Testis (tissue), 3 donors: Measurements from ENCODE around the gene CRK. TPM values are rescaled to one million over a fixed set of nuclear protein-coding genes. Genes with fewer than 3 reads are reported as not detected.
A peak's percentile ranks its signal among the peaks of the same experiment; 100 is the strongest.

Experiments
- DNase-seq: peaks from one replicate; pipeline ENCODE4 v3.0.0-alpha.2; 2019
- H3K27ac ChIP-seq, 2 donors: fragments of 200-600 bp; sonication (generic); one replicate each; pipeline ENCODE4 v1.5.1; 2019
- H3K27me3 ChIP-seq: fragments of 200-600 bp; sonication (generic); one replicate; pipeline ENCODE4 v1.5.1; 2019
- H3K36me3 ChIP-seq: fragments of 200-600 bp; sonication (generic); one replicate; pipeline ENCODE4 v1.5.1; 2017; ENCODE audit warnings: low read depth; ENCODE audit errors: missing control alignments
- H3K4me1 ChIP-seq: fragments of 200-600 bp; sonication (generic); one replicate; pipeline ENCODE4 v1.5.1; 2019
- H3K4me3 ChIP-seq, 2 donors: fragments of 200-600 bp; sonication (generic); one replicate each; pipeline ENCODE4 v1.5.1; 2017 to 2019
- H3K9me3 ChIP-seq: fragments of 200-600 bp; sonication (generic); one replicate; pipeline ENCODE4 v1.5.1; 2017
- CTCF ChIP-seq, 3 experiments: fragments of 450-650 bp in 2 of 3; fragments of 200-600 bp in 1 of 3; sonication (generic) in 1 of 3; IDR thresholded peaks; one replicate each; pipeline ENCODE4 v1.5.1; 2016 to 2019; ENCODE audit warnings: antibody characterized with exemption in 3 of 3, mild to moderate bottlenecking in 2 of 3, moderate library complexity in 1 of 3
- POLR2A ChIP-seq: fragments of 450-650 bp; IDR thresholded peaks from one replicate; pipeline ENCODE4 v1.6.1; 2017; ENCODE audit warnings: antibody characterized with exemption, mild to moderate bottlenecking, moderate library complexity
- WGBS, 2 donors: methylation state at CpG; one replicate each; pipeline ENCODE4 v1.1.5; 2018; 5-methylcytosine and 5-hydroxymethylcytosine counted together
- intact Hi-C: fragments of 100-400 bp; cut with DNase I; formaldehyde crosslinking; loops from one replicate; pipeline ENCODE4 v1.15.1; 2023; ENCODE audit warnings: low total_unique reads
- polyA plus RNA-seq: library from polyadenylated mRNA; stranded (reverse); fragments of 350-450 nt; fragmentation: Illumina TruSeq; extraction: RNeasy Lipid Tissue Mini Kit (QIAGEN cat#74804); gene quantifications from one replicate; pipeline ENCODE4 v1.2.3, GENCODE V29; 2014; ENCODE audit warnings: low read depth, low replicate concordance; ENCODE audit not compliant: insufficient read depth
- total RNA-seq, 2 donors: library from RNA; depleted of rRNA; stranded (reverse); fragments of >200 nt; gene quantifications; one replicate each; pipeline ENCODE4 v1.2.3, GENCODE V29; 2016

The CRK gene
- total and polyA plus RNA-seq, 3 donors from 2014 or later: 45.7 to 79.1 (median 68.4) TPM

DNA sequence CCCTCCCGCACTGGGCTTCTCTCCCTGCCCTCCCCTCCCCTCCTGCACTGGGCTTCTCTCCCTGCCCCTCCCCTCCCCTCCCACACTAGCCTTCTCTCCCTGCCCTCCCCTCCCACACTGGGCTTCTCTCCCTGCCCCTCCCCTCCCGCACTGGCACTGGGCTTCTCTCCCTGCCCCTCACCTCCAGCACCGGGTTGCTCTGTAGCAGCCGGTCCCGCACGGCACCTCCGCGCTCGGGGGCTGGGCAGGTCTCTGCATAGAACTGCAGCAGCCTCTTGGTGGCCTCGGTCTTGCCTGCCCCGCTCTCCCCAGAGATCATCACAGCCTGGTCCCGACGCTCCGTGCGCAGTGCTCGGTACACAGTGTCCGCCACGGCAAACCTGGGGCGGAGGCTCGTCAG, 26.6 kb upstream of the CRK start:
- no peaks in the 10 kb centered on the region for H3K27me3 ChIP-seq
- H3K27ac ChIP-seq: no peak overlapping the region
- H3K4me1 ChIP-seq: peaks cover 29% of the 10 kb centered on the region
- H3K36me3 ChIP-seq: no peaks in the 10 kb centered on the region
- no peaks in the 10 kb centered on the region for H3K9me3 ChIP-seq
- WGBS, 2 donors: 81 to 86% methylated on average over 14 to 19 of the region's 20 CpGs
- DNase-seq: no peak
- intact Hi-C loops: no loop called here
- TF ChIP-seq CTCF (IDR thresholded peaks at IDR 0.05) (no peak), POLR2A (no peak)
- H3K4me3 ChIP-seq: no peak overlapping the region

DNA sequence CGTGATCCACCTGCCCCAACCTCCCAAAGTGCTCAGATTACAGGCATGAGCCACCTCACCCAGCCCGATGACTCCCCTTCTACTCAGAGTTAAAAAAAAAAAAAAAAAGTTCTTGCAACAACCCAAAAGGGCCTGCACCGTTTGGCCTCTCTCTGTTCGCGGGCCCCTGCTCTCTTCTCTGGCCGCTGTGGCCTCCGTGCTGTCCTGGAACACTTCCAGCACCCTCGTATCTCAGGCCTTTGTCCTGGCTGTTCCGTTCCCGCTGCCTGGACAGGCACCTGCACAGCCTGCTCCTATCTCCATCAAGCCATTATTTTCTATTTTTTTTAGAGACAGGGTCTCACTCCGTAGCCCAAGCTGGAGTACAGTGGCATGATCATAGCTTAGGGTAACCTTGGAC, 25.7 kb upstream of the CRK start:
- intact Hi-C loops: no loop called here
- 46 to 73% methylated on average over 11 of the region's 11 CpGs for WGBS, 2 donors
- no peaks in the 10 kb centered on the region for H3K27me3 ChIP-seq
- TF ChIP-seq CTCF (IDR thresholded peaks at IDR 0.05) (no peak), POLR2A (no peak)
- H3K36me3 ChIP-seq: no peaks in the 10 kb centered on the region
- no peak overlapping the region for H3K4me3 ChIP-seq
- peak; percentile 45 for DNase-seq
- H3K4me1 ChIP-seq: peaks cover 20% of the 10 kb centered on the region
- H3K9me3 ChIP-seq: no peaks in the 10 kb centered on the region
- H3K27ac ChIP-seq: no peak overlapping the region

DNA sequence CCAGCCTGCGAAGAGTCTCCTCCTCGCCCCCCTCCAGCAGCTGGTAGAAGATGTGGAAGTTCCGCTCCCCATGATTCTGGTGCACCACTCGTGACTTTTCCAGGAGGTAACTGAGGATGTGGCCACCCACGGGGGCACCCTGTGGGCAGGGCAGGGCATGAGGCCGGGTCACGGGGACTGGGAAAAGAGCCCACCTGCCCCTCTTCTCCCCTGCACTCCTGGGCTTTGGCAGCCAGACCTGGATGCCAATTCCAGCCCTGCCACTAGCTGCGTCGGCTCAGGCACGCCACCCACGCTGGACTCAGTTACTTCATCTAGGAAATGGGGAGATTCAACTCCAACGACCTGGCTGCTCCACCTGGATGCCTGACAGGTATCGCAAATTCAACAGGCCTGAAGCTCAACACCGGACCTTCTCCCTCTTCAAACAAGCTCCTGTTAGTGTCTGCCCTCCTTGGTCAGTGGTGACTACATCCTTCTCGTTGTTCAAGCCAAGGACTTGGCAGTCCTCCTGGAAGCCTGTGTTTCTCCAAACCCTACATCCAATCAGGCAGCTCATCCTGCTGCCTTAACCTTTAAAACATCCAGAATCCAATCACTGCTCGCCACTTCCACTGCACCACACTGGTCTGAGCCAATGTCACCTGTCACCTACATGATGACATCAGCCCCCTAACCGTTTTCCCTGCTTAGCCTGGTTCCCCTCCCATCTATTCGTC, 24.9 kb upstream of the CRK start:
- H3K27ac ChIP-seq: no peak overlapping the region
- intact Hi-C loops: no loop called here
- peaks cover 12% of the 10 kb centered on the region for H3K4me1 ChIP-seq
- H3K9me3 ChIP-seq: no peaks in the 10 kb centered on the region
- H3K4me3 ChIP-seq: no peak overlapping the region
- TF ChIP-seq POLR2A (no peak), CTCF (IDR thresholded peaks at IDR 0.05) (no peak)
- no peak for DNase-seq
- no peaks in the 10 kb centered on the region for H3K27me3 ChIP-seq
- H3K36me3 ChIP-seq: no peaks in the 10 kb centered on the region
- 80 to 84% methylated on average over 7 to 18 of the region's 18 CpGs for WGBS, 2 donors

GRCh38 chr17:1478418-1478817, 22.4 kb upstream of the CRK start:
- Histone ChIP-seq H3K4me1 (peaks cover 4% of the 10 kb centered on the region), H3K27ac (no peak overlapping the region), H3K36me3 (no peaks in the 10 kb centered on the region), H3K27me3 (no peaks in the 10 kb centered on the region), H3K4me3 (no peak overlapping the region), H3K9me3 (no peaks in the 10 kb centered on the region)
- DNase-seq: no peak
- intact Hi-C loops: no loop called here
- TF ChIP-seq CTCF (IDR thresholded peaks at IDR 0.05): no peak
- no peak for TF ChIP-seq POLR2A
- WGBS, 2 donors: 92 to 97% methylated on average over 17 to 26 of the region's 26 CpGs

- DNase-seq: no peak
- Histone ChIP-seq H3K4me3 (no peak overlapping the region), H3K27ac (no peak overlapping the region), H3K36me3 (no peaks in the 10 kb centered on the region), H3K9me3 (no peaks in the 10 kb centered on the region), H3K27me3 (no peaks in the 10 kb centered on the region), H3K4me1 (peaks cover 4% of the 10 kb centered on the region)
- intact Hi-C loops: no loop called here
- no peak for TF ChIP-seq CTCF (IDR thresholded peaks at IDR 0.05)
- TF ChIP-seq POLR2A: no peak
- 86 to 89% methylated on average over 9 to 15 of the region's 15 CpGs for whole genome bisulfite sequencing, 2 donors
These were observed 19.4 kb upstream of the CRK start for GRCh38 chr17:1475321-1475854.
